ENCODE results near the gene NTNG2.

DNA sequence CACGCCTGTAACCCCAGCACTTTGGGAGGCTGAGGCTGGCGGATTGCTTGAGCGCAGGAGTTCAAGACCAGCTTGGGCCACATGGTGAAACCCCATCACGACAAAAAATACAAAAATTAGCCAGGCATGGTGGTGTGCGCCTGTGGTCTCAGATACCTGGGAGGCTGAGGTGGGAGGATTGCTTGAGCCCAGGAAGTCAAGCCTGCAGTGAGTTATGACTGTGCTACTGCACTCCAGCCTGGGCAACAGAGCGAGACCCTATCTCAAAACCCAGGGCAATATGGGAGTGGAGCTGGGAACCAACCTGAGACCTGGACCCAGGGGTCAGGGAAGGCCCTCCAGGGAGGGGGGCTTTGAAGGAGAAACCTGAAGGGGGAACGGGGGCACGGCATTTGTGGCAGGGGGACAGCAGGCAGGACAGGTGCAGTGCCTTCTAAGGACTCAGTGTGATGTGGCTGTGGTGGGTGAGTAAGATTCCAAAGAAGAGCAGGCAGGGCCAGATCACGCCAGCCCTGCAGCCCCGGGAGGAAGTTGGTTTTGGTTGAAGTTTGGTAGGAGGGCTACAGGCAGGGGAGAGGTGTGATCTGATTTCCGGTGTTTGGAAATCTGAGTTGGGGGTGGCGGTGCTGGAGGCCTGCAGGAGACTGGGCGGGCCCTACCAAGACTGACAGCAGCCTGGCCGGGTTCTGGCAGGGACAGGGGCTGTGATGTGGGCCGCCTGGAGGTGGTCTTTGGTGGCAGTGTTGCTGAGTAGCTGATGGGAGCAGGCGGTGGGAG, 46.2 kb downstream of the NTNG2 start:
- no peak for TF ChIP-seq CTCF (IDR thresholded peaks at IDR 0.05; ENCODE audit: insufficient read depth, low read depth, low read length)
- no peak for TF ChIP-seq EZH2 (IDR thresholded peaks at IDR 0.05; ENCODE audit: insufficient read depth, low read length)
